ENCODE data around the gene PLCH2.

The PLCH2 gene

GRCh38 chr1:2526824-2527555 lies 50.9 kb downstream of the PLCH2 start:
- peak; percentile 39 to 40 for DNase-seq (ENCODE audit: low read depth in 1 of 2, low spot score in 1 of 2)

GRCh38 chr1:2527556-2527860 lies 51.4 kb downstream of the PLCH2 start:
- DNase-seq (ENCODE audit: low read depth in 1 of 2, low spot score in 1 of 2) = no peak

GRCh38 chr1:2528016-2528415 lies 51.9 kb downstream of the PLCH2 start:
- DNase-seq (ENCODE audit: low read depth in 1 of 2, low spot score in 1 of 2) = no peak

GRCh38 chr1:2528611-2528965 lies 52.5 kb downstream of the PLCH2 start:
- DNase-seq (ENCODE audit: low read depth in 1 of 2, low spot score in 1 of 2) = no peak

GRCh38 chr1:2528966-2529783 lies 53.1 kb downstream of the PLCH2 start:
- no peak for DNase-seq (ENCODE audit: low read depth in 1 of 2, low spot score in 1 of 2)

- DNase-seq (ENCODE audit: low read depth in 1 of 2, low spot score in 1 of 2) = no peak
Observed at GRCh38 chr1:2529784-2530512, 53.9 kb downstream of the PLCH2 start, which contains the start of gene HES5. TSS of gene HES5 (minus strand) at chr1:2530263. CDS start at chr1:2530164, 99 bp downstream.

GRCh38 chr1:2530513-2531361 lies 54.6 kb downstream of the PLCH2 start:
- DNase-seq (ENCODE audit: low read depth in 1 of 2, low spot score in 1 of 2) = no peak

- no peak for DNase-seq (ENCODE audit: low read depth in 1 of 2, low spot score in 1 of 2)
Observed at GRCh38 chr1:2532485-2533160, 56.5 kb downstream of the PLCH2 start.

GRCh38 chr1:2533365-2533764 lies 57.3 kb downstream of the PLCH2 start:
- no peak for DNase-seq (ENCODE audit: low read depth in 1 of 2, low spot score in 1 of 2)

GRCh38 chr1:2534315-2534686 lies 58.2 kb downstream of the PLCH2 start:
- DNase-seq (ENCODE audit: low read depth in 1 of 2, low spot score in 1 of 2) = no peak

GRCh38 chr1:2534687-2535441 lies 58.8 kb downstream of the PLCH2 start:
- no peak for DNase-seq (ENCODE audit: low read depth in 1 of 2, low spot score in 1 of 2)

GRCh38 chr1:2535455-2535854 lies 59.4 kb downstream of the PLCH2 start:
- DNase-seq (ENCODE audit: low read depth in 1 of 2, low spot score in 1 of 2) = no peak

GRCh38 chr1:2535981-2536380 lies 59.9 kb downstream of the PLCH2 start:
- DNase-seq (ENCODE audit: low read depth in 1 of 2, low spot score in 1 of 2) = no peak

GRCh38 chr1:2537784-2538115 lies 61.7 kb downstream of the PLCH2 start:
- DNase-seq (ENCODE audit: low read depth in 1 of 2, low spot score in 1 of 2) = no peak

- DNase-seq (ENCODE audit: low read depth in 1 of 2, low spot score in 1 of 2) = no peak
Observed at GRCh38 chr1:2538376-2538775, 62.3 kb downstream of the PLCH2 start.

GRCh38 chr1:2538872-2539271 lies 62.8 kb downstream of the PLCH2 start:
- DNase-seq (ENCODE audit: low read depth in 1 of 2, low spot score in 1 of 2) = no peak

- DNase-seq (ENCODE audit: low read depth in 1 of 2, low spot score in 1 of 2) = no peak
Observed at GRCh38 chr1:2539312-2539907, 63.3 kb downstream of the PLCH2 start.

- no peak for DNase-seq (ENCODE audit: low read depth in 1 of 2, low spot score in 1 of 2)
Observed at GRCh38 chr1:2540816-2541492, 64.9 kb downstream of the PLCH2 start.

- DNase-seq (ENCODE audit: low read depth in 1 of 2, low spot score in 1 of 2) = no peak
Observed at GRCh38 chr1:2541619-2542245, 65.6 kb downstream of the PLCH2 start.

All from activated CD4-positive, alpha-beta T cell treated with anti-CD3 and anti-CD28 coated beads, Interleukin-2, amount 50 U/mL, for 24 hours (primary cell).